ENCODE data around the gene RPL10L. TPM values are rescaled to one million over a fixed set of nuclear protein-coding genes. Genes with fewer than 3 reads are reported as not detected.
A peak's percentile ranks its signal among the peaks of the same experiment; 100 is the strongest.

The RPL10L gene
- not detected for total RNA-seq

DNA sequence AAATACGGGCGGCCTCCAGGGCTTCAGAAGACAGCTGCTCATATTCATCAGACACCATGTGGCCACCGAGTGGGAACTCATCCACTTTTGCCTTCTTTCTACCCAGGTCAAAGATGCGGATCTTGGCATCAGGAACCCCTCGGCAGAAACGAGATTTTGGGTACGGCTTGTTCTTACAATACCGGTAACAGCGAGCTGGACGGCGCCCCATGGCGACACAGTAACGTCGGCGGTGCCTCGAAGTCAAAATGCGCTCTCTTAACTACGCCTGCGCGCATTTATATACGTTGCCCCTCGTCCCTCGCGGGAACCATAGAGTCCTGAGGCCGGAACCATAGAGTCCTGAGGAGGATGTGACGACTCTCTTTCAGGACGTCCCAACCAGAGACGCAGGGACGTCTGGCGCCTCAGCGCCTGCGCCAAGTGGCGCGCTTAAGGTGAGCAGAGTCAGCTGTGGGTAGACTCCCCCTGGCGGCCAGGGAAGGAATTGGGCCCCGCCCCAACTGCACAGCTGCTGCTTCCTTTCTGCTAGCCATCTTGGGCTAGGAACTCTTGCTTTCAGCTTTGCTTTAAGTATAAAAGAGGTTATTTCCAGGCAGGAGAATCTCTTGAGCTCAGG, at the start of gene RPL10L:
Gene RPL10L (minus strand): TSS at position 256 of the 619 bp plus-strand sequence. CDS start 45 bp downstream, at position 211.
- peak in 1 of 2 donors; percentile 59 for DNase-seq (ENCODE audit: low spot score in 2 of 2)
- 94% methylated on average over 36 of the region's 36 CpGs for WGBS
- Histone ChIP-seq H3K9me3 (no peaks in the 10 kb centered on the region), H3K4me3 (no peak within 1 kb of the TSS), H3K36me3 (no peaks in the 10 kb centered on the region), H3K27me3 (no peaks in the 10 kb centered on the region), H3K27ac (no peak within 1 kb of the TSS), H3K4me1 (no peaks in the 10 kb centered on the region)
- TF ChIP-seq, protein P1, sequence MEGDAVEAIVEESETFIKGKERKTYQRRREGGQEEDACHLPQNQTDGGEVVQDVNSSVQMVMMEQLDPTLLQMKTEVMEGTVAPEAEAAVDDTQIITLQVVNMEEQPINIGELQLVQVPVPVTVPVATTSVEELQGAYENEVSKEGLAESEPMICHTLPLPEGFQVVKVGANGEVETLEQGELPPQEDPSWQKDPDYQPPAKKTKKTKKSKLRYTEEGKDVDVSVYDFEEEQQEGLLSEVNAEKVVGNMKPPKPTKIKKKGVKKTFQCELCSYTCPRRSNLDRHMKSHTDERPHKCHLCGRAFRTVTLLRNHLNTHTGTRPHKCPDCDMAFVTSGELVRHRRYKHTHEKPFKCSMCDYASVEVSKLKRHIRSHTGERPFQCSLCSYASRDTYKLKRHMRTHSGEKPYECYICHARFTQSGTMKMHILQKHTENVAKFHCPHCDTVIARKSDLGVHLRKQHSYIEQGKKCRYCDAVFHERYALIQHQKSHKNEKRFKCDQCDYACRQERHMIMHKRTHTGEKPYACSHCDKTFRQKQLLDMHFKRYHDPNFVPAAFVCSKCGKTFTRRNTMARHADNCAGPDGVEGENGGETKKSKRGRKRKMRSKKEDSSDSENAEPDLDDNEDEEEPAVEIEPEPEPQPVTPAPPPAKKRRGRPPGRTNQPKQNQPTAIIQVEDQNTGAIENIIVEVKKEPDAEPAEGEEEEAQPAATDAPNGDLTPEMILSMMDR (IDR thresholded peaks at IDR 0.05), result no peak
- TF ChIP-seq EP300 (IDR thresholded peaks at IDR 0.05) (no peak), POLR2AphosphoS5 (IDR thresholded peaks at IDR 0.05) (no peak), POLR2A (IDR thresholded peaks at IDR 0.05) (no peak)

DNA sequence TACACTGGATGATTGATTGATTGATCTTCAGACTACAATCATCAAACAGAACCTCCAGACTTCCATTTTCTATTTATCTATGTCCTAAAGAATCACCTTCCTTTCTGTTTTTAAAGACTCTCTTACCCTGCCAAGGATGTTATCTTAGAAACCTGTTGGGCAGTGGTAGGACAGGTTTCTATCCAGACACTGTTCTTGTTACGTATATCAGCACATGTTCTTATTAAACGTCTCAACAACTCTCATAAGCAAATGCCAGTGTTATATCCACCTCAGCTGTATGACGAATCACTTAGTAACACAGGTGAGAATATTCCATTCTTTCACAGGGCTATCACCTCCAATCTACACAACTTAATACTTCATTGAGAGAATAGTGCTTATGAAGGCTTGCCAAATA, 40.2 kb upstream of the RPL10L start:
- DNase-seq (ENCODE audit: low spot score in 2 of 2), result no peak
- TF ChIP-seq POLR2A (IDR thresholded peaks at IDR 0.05) (no peak), POLR2AphosphoS5 (IDR thresholded peaks at IDR 0.05) (no peak), EP300 (IDR thresholded peaks at IDR 0.05) (no peak)
- TF ChIP-seq, protein P1 (IDR thresholded peaks at IDR 0.05), result no peak
- H3K36me3 ChIP-seq, result no peaks in the 10 kb centered on the region
- H3K4me1 ChIP-seq, result no peaks in the 10 kb centered on the region
- 73% methylated on average over 3 of the region's 3 CpGs for WGBS
- H3K9me3 ChIP-seq, result no peaks in the 10 kb centered on the region
- H3K27ac ChIP-seq, result no peak overlapping the region
- no peak overlapping the region for H3K4me3 ChIP-seq
- no peaks in the 10 kb centered on the region for H3K27me3 ChIP-seq

DNA sequence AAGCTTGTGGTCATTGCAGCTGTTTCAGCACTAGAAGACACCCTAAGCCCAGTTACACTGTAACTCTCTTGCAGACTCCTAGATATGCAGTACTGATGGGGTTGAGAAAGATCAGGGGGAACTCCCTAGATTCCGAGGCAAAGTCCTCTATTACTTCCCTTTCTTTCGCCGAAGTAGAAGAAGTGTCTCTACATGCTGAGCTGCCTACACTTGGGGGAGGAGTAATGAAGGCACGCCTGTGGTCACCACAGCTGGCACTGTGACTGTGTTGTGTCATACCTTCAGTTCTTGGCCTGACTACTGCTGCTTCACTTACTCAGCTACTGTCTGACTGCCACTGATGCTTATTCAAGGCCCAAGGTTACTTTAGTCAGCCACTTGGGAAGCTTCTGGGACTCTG, 35.1 kb upstream of the RPL10L start:
- Histone ChIP-seq H3K27ac (no peak overlapping the region), H3K36me3 (no peaks in the 10 kb centered on the region), H3K9me3 (no peaks in the 10 kb centered on the region), H3K4me3 (no peak overlapping the region), H3K27me3 (no peaks in the 10 kb centered on the region), H3K4me1 (no peaks in the 10 kb centered on the region)
- TF ChIP-seq EP300 (IDR thresholded peaks at IDR 0.05), result no peak
- TF ChIP-seq, protein P1 (IDR thresholded peaks at IDR 0.05), result no peak
- no peak for TF ChIP-seq POLR2AphosphoS5 (IDR thresholded peaks at IDR 0.05)
- no peak for TF ChIP-seq POLR2A (IDR thresholded peaks at IDR 0.05)
- 98% methylated on average over 4 of the region's 4 CpGs for WGBS
- DNase-seq (ENCODE audit: low spot score in 2 of 2), result peak in 1 of 2 donors; percentile 44

DNA sequence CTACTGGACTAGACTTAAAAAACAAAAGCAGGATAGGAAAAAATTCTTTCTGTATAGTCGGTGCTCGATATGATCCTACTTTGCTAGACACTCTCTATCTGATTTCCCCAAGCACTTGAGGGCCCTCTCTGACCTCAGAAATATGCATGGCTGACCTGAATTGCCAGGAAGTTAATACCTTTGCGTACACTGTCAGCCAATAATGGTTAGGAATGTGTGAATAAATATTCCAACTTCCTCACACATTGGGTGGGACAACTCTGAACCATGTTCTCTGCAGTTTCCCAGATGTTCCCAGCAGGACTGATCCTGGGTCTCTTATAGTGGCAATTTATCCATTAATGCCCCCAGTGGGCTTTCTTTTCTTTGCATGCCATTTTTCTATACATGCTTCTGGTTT, 20.5 kb upstream of the RPL10L start:
- H3K27me3 ChIP-seq, result no peaks in the 10 kb centered on the region
- no peak overlapping the region for H3K27ac ChIP-seq
- no peak for DNase-seq (ENCODE audit: low spot score in 2 of 2)
- H3K4me1 ChIP-seq, result no peaks in the 10 kb centered on the region
- no peak overlapping the region for H3K4me3 ChIP-seq
- WGBS, result 81% methylated on average over 3 of the region's 3 CpGs
- no peak for TF ChIP-seq POLR2A (IDR thresholded peaks at IDR 0.05)
- no peak for TF ChIP-seq POLR2AphosphoS5 (IDR thresholded peaks at IDR 0.05)
- TF ChIP-seq, protein P1 (IDR thresholded peaks at IDR 0.05), result no peak
- no peak for TF ChIP-seq EP300 (IDR thresholded peaks at IDR 0.05)
- H3K9me3 ChIP-seq, result peaks cover 3% of the 10 kb centered on the region
- no peaks in the 10 kb centered on the region for H3K36me3 ChIP-seq

DNA sequence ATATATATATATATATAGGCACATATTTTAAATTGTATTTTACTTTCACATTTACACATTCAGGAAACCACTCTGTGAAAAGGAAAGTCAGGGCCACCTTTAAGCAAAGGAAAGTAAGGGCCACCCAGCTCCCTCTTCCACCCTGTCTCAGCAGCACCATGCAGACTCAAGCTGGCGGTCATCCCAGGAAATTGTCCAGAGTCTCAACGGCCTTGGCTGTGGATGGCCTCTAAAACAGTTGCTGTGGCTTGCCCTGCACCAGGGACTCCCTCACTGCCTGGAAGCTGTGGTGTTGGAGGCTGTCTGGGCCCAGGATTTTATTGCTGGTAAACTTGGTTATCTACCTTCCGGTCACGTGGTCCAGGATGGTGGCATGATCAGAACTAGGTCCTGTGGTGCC, 11.8 kb upstream of the RPL10L start:
- H3K36me3 ChIP-seq, result no peaks in the 10 kb centered on the region
- H3K27ac ChIP-seq, result no peak overlapping the region
- no peaks in the 10 kb centered on the region for H3K4me1 ChIP-seq
- no peak for DNase-seq (ENCODE audit: low spot score in 2 of 2)
- H3K27me3 ChIP-seq, result no peaks in the 10 kb centered on the region
- H3K4me3 ChIP-seq, result no peak overlapping the region
- TF ChIP-seq, protein P1 (IDR thresholded peaks at IDR 0.05), result no peak
- peaks cover 12% of the 10 kb centered on the region for H3K9me3 ChIP-seq
- 72% methylated on average over 3 of the region's 4 CpGs for WGBS
